Lower lobe of right lung (tissue), 2 donors: ENCODE measurements around the gene TRAIP. TPM values are rescaled to one million over a fixed set of nuclear protein-coding genes. Genes with fewer than 3 reads are reported as not detected.

ENCODE experiments used
- ATAC-seq, 2 donors: fragments of 200-7000 bp; cut with Tn5 transposase; one replicate each; pipeline ENCODE4 v1.9.1; 2020 to 2022; ENCODE audit warnings: mild to moderate bottlenecking in 2 of 2, moderate library complexity in 2 of 2
- DNase-seq: peaks from one replicate; pipeline ENCODE4 v3.0.0-alpha.2; 2020
- H3K27ac ChIP-seq: fragments of 200-600 bp; one replicate; pipeline ENCODE4 v1.8.0; 2022
- H3K27me3 ChIP-seq: fragments of 200-600 bp; one replicate; pipeline ENCODE4 v1.8.0; 2022; ENCODE audit warnings: low read depth
- H3K36me3 ChIP-seq: fragments of 200-600 bp; one replicate; pipeline ENCODE4 v1.8.0; 2022; ENCODE audit warnings: mild to moderate bottlenecking
- H3K4me1 ChIP-seq: fragments of 200-600 bp; one replicate; pipeline ENCODE4 v1.8.0; 2022
- H3K4me3 ChIP-seq: fragments of 200-600 bp; one replicate; pipeline ENCODE4 v1.8.0; 2022; ENCODE audit warnings: mild to moderate bottlenecking
- H3K9me3 ChIP-seq: fragments of 200-600 bp; one replicate; pipeline ENCODE4 v1.8.0; 2022
- CTCF ChIP-seq: fragments of 200-600 bp; IDR thresholded peaks from one replicate; pipeline ENCODE4 v1.8.0; 2022; ENCODE audit warnings: antibody characterized with exemption, mild to moderate bottlenecking
- intact Hi-C: fragments of 100-400 bp; cut with DNase I; formaldehyde crosslinking; loops from one replicate; pipeline ENCODE4 v1.11.0; 2022
- total RNA-seq: library from RNA; stranded (reverse); fragmentation: NEBNext Ultra II Directional; extraction: Animal tissue kit (Norgen Biotek cat#: 25700); gene quantifications from one replicate; pipeline ENCODE4 v1.2.1, GENCODE V29; 2021
- donor health status: DM: no; HTN: yes; CAD: no; lungs with severe emphysema.

The TRAIP gene
- total RNA-seq, 1 donor from 2014 or later, result 3.0 TPM

- H3K4me3 ChIP-seq, result peak overlapping the region; percentile 67
Observed at GRCh38 chr3:49855662-49856061, 702 bp downstream of the TRAIP start.

GRCh38 chr3:49845694-49846093, 10.7 kb downstream of the TRAIP start:
- Histone ChIP-seq H3K27ac (no peak overlapping the region), H3K27me3 (no peaks in the 10 kb centered on the region), H3K9me3 (no peaks in the 10 kb centered on the region), H3K36me3 (no peaks in the 10 kb centered on the region), H3K4me3 (no peak overlapping the region), H3K4me1 (no peaks in the 10 kb centered on the region)
- no peak for ATAC-seq
- no peak for DNase-seq
- intact Hi-C loops, result no loop called here
- no peak for TF ChIP-seq CTCF

More at GRCh38 chr3:49855662-49856061, 702 bp downstream of the TRAIP start:
- Histone ChIP-seq H3K27me3 (no peaks in the 10 kb centered on the region), H3K4me1 (peaks cover 8% of the 10 kb centered on the region), H3K36me3 (no peaks in the 10 kb centered on the region), H3K9me3 (no peaks in the 10 kb centered on the region), H3K27ac (peak overlapping the region; percentile 78)
- no peak for TF ChIP-seq CTCF
- DNase-seq (no peak), ATAC-seq (no peak)
- intact Hi-C loops, result no loop called here

- intact Hi-C loops, result no loop called here
Observed at GRCh38 chr3:49844464-49845183, 11.7 kb downstream of the TRAIP start.

GRCh38 chr3:49842843-49843517, 13.4 kb downstream of the TRAIP start:
- Histone ChIP-seq H3K27ac (no peak overlapping the region), H3K9me3 (no peaks in the 10 kb centered on the region), H3K36me3 (no peaks in the 10 kb centered on the region), H3K27me3 (no peaks in the 10 kb centered on the region), H3K4me3 (no peak overlapping the region), H3K4me1 (peaks cover 10% of the 10 kb centered on the region)
- TF ChIP-seq CTCF, result no peak
- intact Hi-C loops, result no loop called here
- no peak for DNase-seq
- ATAC-seq, result no peak

More at GRCh38 chr3:49844464-49845183, 11.7 kb downstream of the TRAIP start:
- Histone ChIP-seq H3K36me3 (no peaks in the 10 kb centered on the region), H3K27ac (no peak overlapping the region), H3K9me3 (no peaks in the 10 kb centered on the region), H3K4me3 (no peak overlapping the region), H3K27me3 (no peaks in the 10 kb centered on the region), H3K4me1 (peaks cover 6% of the 10 kb centered on the region)
- DNase-seq (no peak), ATAC-seq (no peak)
- TF ChIP-seq CTCF, result no peak

- Histone ChIP-seq H3K36me3 (no peaks in the 10 kb centered on the region), H3K9me3 (no peaks in the 10 kb centered on the region), H3K4me3 (no peak overlapping the region), H3K4me1 (peaks cover 10% of the 10 kb centered on the region), H3K27ac (no peak overlapping the region), H3K27me3 (no peaks in the 10 kb centered on the region)
- ATAC-seq (no peak), DNase-seq (no peak)
- no peak for TF ChIP-seq CTCF
- intact Hi-C loops, result no loop called here
Observed at GRCh38 chr3:49841806-49842205, 14.6 kb downstream of the TRAIP start.
